ENCODE data around the gene CYP4F22.
"Not testable (repeated sequence)": the region's sequence is repeated elsewhere in the genome, so short reads cannot be mapped to it uniquely, and the experiment has no call there.

Gene CYP4F22

GRCh38 chr19:15589760-15590451, 81.6 kb downstream of the CYP4F22 start:
- H3K4me3 ChIP-seq (ENCODE audit: low read depth, low read length), result no peak overlapping the region
- in situ Hi-C loops (cut with HindIII; ENCODE audit: low sequenced_read_pairs), result no loop called here
- no peak for DNase-seq (ENCODE audit: low read depth)
- TF ChIP-seq CTCF (IDR thresholded peaks at IDR 0.05; ENCODE audit: low read depth, low read length, missing control alignments), result no peak

GRCh38 chr19:15591796-15592195, 83.5 kb downstream of the CYP4F22 start:
- no peak overlapping the region for H3K4me3 ChIP-seq (ENCODE audit: low read depth, low read length)
- in situ Hi-C loops (cut with HindIII; ENCODE audit: low sequenced_read_pairs), result no loop called here
- DNase-seq (ENCODE audit: low read depth), result no peak
- TF ChIP-seq CTCF (IDR thresholded peaks at IDR 0.05; ENCODE audit: low read depth, low read length, missing control alignments), result no peak

- DNase-seq (ENCODE audit: low read depth); H3K4me3 ChIP-seq (ENCODE audit: low read depth, low read length); in situ Hi-C loops (cut with HindIII; ENCODE audit: low sequenced_read_pairs): not testable (repeated sequence)
These were observed 84.2 kb downstream of the CYP4F22 start for GRCh38 chr19:15592506-15592905.

DNA sequence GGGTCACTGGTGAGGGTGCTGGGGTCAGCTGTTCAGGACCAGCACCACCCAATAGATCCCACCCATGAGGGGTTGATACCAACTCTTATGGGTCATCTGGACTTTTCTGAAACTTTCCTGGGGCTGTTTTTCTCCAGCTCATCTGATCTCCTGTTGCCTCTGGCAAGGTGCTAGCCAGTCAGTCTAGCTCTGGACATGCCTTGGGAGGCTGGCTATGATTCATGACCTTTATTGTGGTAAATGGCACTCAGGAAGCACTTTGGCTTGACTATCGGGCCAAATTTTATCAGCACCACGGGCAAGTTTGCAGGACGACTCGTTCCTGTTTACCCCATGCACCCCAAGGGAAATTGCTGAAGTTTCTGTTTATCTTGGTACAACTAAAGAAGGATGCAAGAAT, 85.4 kb downstream of the CYP4F22 start:
- in situ Hi-C loops (cut with HindIII; ENCODE audit: low sequenced_read_pairs); DNase-seq (ENCODE audit: low read depth); H3K4me3 ChIP-seq (ENCODE audit: low read depth, low read length): not testable (repeated sequence)

DNA sequence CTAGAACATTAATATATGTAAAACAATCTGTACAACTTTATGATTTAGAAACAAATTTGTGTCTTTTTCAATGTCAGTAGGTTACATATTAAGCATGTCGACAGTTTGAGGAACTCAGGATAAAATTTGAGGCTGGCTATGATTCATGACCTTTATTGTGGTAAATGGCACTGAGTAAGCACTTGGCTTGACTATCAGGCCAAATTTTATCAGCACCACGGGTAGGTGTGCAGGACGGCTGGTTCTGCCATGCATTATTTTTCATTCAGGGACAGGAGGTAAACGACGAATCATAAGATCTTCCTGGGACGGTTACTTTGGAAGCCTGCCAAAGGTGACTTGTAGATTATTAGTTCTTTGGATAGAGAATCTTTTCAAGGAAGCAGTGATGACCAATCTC, 86.7 kb downstream of the CYP4F22 start:
- DNase-seq (ENCODE audit: low read depth), result no peak
- in situ Hi-C loops (cut with HindIII; ENCODE audit: low sequenced_read_pairs), result no loop called here
- H3K4me3 ChIP-seq (ENCODE audit: low read depth, low read length), result no peak overlapping the region
- no peak for TF ChIP-seq CTCF (IDR thresholded peaks at IDR 0.05; ENCODE audit: low read depth, low read length, missing control alignments)
